Small intestine (tissue), 7 donors: ENCODE measurements around the gene CHRNE. TPM values are rescaled to one million over a fixed set of nuclear protein-coding genes. Genes with fewer than 3 reads are reported as not detected.

Experiments
- DNase-seq, 2 donors: peaks; one replicate each; pipeline versions ENCODE4 v3.0.0 to v3.0.0-alpha.2; 2013
- FAIRE-seq: peaks from 2 replicates; lab custom pipeline; 2012; peaks lifted over from hg19 to GRCh38; lab: Jason Lieb, UNC
- H3K27ac ChIP-seq, 3 donors: one replicate each; pipeline ENCODE4 v1.5.1; 2013; ENCODE audit warnings: low read length in 2 of 3, mild to moderate bottlenecking in 2 of 3, control low read depth in 1 of 3, inconsistent platforms in 1 of 3, low read depth in 1 of 3, moderate library complexity in 1 of 3
- H3K27me3 ChIP-seq, 3 donors: one replicate each; pipeline ENCODE4 v1.6.1; 2013; ENCODE audit warnings: low read length in 3 of 3, inconsistent platforms in 1 of 3; ENCODE audit not compliant: control insufficient read depth in 3 of 3, insufficient read depth in 3 of 3
- H3K36me3 ChIP-seq, 3 donors: one replicate each; pipeline ENCODE4 v1.6.1; 2013; ENCODE audit warnings: low read length in 3 of 3, inconsistent platforms in 1 of 3, low read depth in 1 of 3, mild to moderate bottlenecking in 1 of 3, moderate library complexity in 1 of 3; ENCODE audit not compliant: control insufficient read depth in 3 of 3, insufficient read depth in 2 of 3
- H3K4me1 ChIP-seq, 3 donors: one replicate each; pipeline ENCODE4 v1.6.1; 2013; ENCODE audit warnings: low read length in 2 of 3, inconsistent platforms in 1 of 3, low read depth in 1 of 3, mild to moderate bottlenecking in 1 of 3, moderate library complexity in 1 of 3; ENCODE audit not compliant: control insufficient read depth in 3 of 3, insufficient read depth in 2 of 3
- H3K4me3 ChIP-seq, 3 donors: one replicate each; pipeline ENCODE4 v1.5.1; 2013; ENCODE audit warnings: low read length in 3 of 3, control low read depth in 1 of 3, inconsistent platforms in 1 of 3, low read depth in 1 of 3, mild to moderate bottlenecking in 1 of 3, moderate library complexity in 1 of 3
- H3K9me3 ChIP-seq, 2 donors: one replicate each; pipeline ENCODE4 v1.6.1; 2013; ENCODE audit warnings: low read depth in 1 of 2, low read length in 1 of 2; ENCODE audit not compliant: control insufficient read depth in 2 of 2, insufficient read depth in 1 of 2
- WGBS, 3 donors: extraction: QIAGEN DNeasy Blood & Tissue Kit; methylation state at CpG; one replicate each; pipeline ENCODE4 v1.1.7; 2013; 5-methylcytosine and 5-hydroxymethylcytosine counted together
- polyA plus RNA-seq, 4 donors: library from polyadenylated mRNA; stranded (reverse) in 3 of 4; unstranded in 1 of 4; fragments of 200-250 nt in 3 of 4; fragments of 120-200 nt in 1 of 4; gene quantifications; one replicate each; pipeline versions ENCODE4 v1.2.1 to v1.2.3, GENCODE V29; 2013
- donor health status: healthy with polysubstance abuse.
- donor health status: control.
- donor health status: control.
- donor health status: Bipolar disorder and iron deficiency.
- donor health status: healthy.

The CHRNE gene
- polyA plus RNA-seq, 4 donors: 0.27 to 0.66 (median 0.41) TPM

GRCh38 chr17:4937553-4937952 lies 34.7 kb upstream of the CHRNE start:
- Histone ChIP-seq H3K4me3 (no peak overlapping the region), H3K4me1 (peaks cover 3 to 27% (median 12%) of the 10 kb centered on the region in 3 donors), H3K9me3 (no peaks in the 10 kb centered on the region), H3K27ac (no peak overlapping the region), H3K27me3 (no peaks in the 10 kb centered on the region), H3K36me3 (peaks cover 2 to 53% (median 6%) of the 10 kb centered on the region in 3 donors)
- WGBS, 3 donors: 93 to 95% (median 95%) methylated on average over 15 to 16 of the region's 16 CpGs
- DNase-seq (no peak), FAIRE-seq (no peak)

GRCh38 chr17:4936436-4936835 lies 33.5 kb upstream of the CHRNE start:
- peaks cover 2 to 48% (median 3%) of the 10 kb centered on the region in 3 donors for H3K36me3 ChIP-seq
- H3K27ac ChIP-seq: no peak overlapping the region
- FAIRE-seq: no peak
- no peak overlapping the region for H3K4me3 ChIP-seq
- no peaks in the 10 kb centered on the region for H3K9me3 ChIP-seq
- DNase-seq: no peak
- peaks cover 3 to 20% (median 11%) of the 10 kb centered on the region in 3 donors for H3K4me1 ChIP-seq
- WGBS, 3 donors: 87 to 89% (median 87%) methylated on average over 3 of the region's 3 CpGs
- H3K27me3 ChIP-seq: no peaks in the 10 kb centered on the region

- FAIRE-seq (no peak), DNase-seq (no peak)
- Histone ChIP-seq H3K27me3 (no peaks in the 10 kb centered on the region), H3K4me3 (no peak overlapping the region), H3K36me3 (peaks cover 2 to 50% (median 3%) of the 10 kb centered on the region in 3 donors), H3K9me3 (no peaks in the 10 kb centered on the region), H3K4me1 (peaks cover 3 to 17% (median 7%) of the 10 kb centered on the region in 3 donors), H3K27ac (no peak overlapping the region)
Measured at GRCh38 chr17:4935650-4936049, 32.8 kb upstream of the CHRNE start.

GRCh38 chr17:4934173-4934979 lies 31.5 kb upstream of the CHRNE start:
- H3K4me1 ChIP-seq: peaks cover 3 to 17% (median 7%) of the 10 kb centered on the region in 3 donors
- no peak overlapping the region for H3K27ac ChIP-seq
- H3K9me3 ChIP-seq: no peaks in the 10 kb centered on the region
- H3K4me3 ChIP-seq: no peak overlapping the region
- no peaks in the 10 kb centered on the region for H3K27me3 ChIP-seq
- FAIRE-seq (no peak), DNase-seq (peak in 1 of 2 donors; percentile 23)
- peaks cover 2 to 50% (median 3%) of the 10 kb centered on the region in 3 donors for H3K36me3 ChIP-seq
- WGBS, 3 donors: 32 to 48% (median 39%) methylated on average over 14 of the region's 14 CpGs

GRCh38 chr17:4933646-4934045 lies 30.7 kb upstream of the CHRNE start:
- Histone ChIP-seq H3K4me3 (no peak overlapping the region), H3K36me3 (peaks cover 2 to 48% (median 3%) of the 10 kb centered on the region in 3 donors), H3K27ac (no peak overlapping the region), H3K4me1 (peaks cover under 1 to 12% (median 7%) of the 10 kb centered on the region in 3 donors), H3K27me3 (no peaks in the 10 kb centered on the region), H3K9me3 (no peaks in the 10 kb centered on the region)
- FAIRE-seq (no peak), DNase-seq (no peak)
- 74 to 76% (median 76%) methylated on average over 14 to 16 of the region's 16 CpGs for WGBS, 3 donors

GRCh38 chr17:4932756-4933155 lies 29.9 kb upstream of the CHRNE start:
- no peak for DNase-seq
- H3K4me3 ChIP-seq: no peak overlapping the region
- no peaks in the 10 kb centered on the region for H3K9me3 ChIP-seq
- no peak overlapping the region for H3K27ac ChIP-seq
- WGBS, 3 donors: 91 to 94% (median 94%) methylated on average over 12 of the region's 12 CpGs
- H3K27me3 ChIP-seq: no peaks in the 10 kb centered on the region
- peaks cover 2 to 40% (median 3%) of the 10 kb centered on the region in 3 donors for H3K36me3 ChIP-seq
- H3K4me1 ChIP-seq: peaks cover 0 to 7% (median 5%) of the 10 kb centered on the region in 3 donors
- no peak for FAIRE-seq

GRCh38 chr17:4931963-4932362 lies 29.1 kb upstream of the CHRNE start, which contains the start of gene GP1BA:
Gene GP1BA, plus strand, starts transcription at chr17:4932277. Its CDS starts 328 bp downstream, at chr17:4932605.
- Histone ChIP-seq H3K27me3 (no peaks in the 10 kb centered on the region), H3K4me1 (peaks cover 0 to 7% (median 5%) of the 10 kb centered on the region in 3 donors), H3K36me3 (peaks cover 0 to 32% (median 0%) of the 10 kb centered on the region in 3 donors), H3K27ac (no peak within 1 kb of the TSS), H3K9me3 (no peaks in the 10 kb centered on the region), H3K4me3 (no peak within 1 kb of the TSS)
- FAIRE-seq (no peak), DNase-seq (no peak)
- WGBS, 3 donors: 77 to 91% (median 82%) methylated on average over 14 of the region's 14 CpGs

- Histone ChIP-seq H3K9me3 (no peaks in the 10 kb centered on the region), H3K27me3 (no peaks in the 10 kb centered on the region), H3K4me3 (no peak overlapping the region), H3K4me1 (peaks cover 0 to under 1% (median under 1%) of the 10 kb centered on the region in 3 donors), H3K27ac (no peak overlapping the region), H3K36me3 (peaks cover 0 to 12% (median 0%) of the 10 kb centered on the region in 3 donors)
- FAIRE-seq: no peak
- WGBS, 3 donors: 97% methylated on average over 18 of the region's 18 CpGs
- DNase-seq: no peak
Measured at GRCh38 chr17:4928881-4929280, 26.0 kb upstream of the CHRNE start.
